ENCODE data around the gene IFI30. TPM values are rescaled to one million over a fixed set of nuclear protein-coding genes. Genes with fewer than 3 reads are reported as not detected.

IFI30 gene
- total RNA-seq, 1 donor = 23.1 TPM

DNA sequence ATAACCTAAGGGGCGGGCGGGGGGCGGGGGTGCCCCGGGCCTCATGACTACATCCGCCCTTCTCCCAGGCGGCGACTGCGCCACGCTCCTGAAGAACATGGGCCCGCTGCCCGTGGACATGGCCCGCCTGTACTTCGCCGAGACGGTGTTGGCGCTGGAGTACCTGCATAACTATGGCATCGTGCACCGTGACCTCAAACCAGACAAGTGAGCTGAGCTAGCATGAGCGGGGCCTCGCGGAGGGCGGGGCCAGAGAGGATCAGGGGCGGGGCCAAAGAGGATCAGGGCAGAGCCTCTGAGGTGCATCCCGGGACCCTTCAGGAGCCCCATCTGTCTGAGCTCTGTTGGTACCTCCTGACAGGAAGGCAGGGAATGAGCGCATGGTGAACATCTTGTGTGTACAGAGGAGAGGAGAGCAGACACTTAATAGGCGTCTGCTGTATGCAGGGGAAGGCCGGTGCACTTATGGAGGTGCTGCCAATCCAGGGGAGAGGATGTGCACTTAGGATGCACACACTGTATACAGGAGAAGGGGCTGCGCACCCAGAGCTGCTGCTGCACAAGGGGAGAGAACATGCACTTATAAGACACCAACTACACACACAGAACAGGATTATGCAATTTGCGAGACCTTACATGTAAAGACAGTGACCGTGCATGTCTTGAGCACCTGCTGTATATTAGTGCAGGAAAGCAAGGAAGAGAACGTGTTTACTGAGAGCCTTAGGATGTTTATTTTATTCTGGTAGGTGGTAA, 41.6 kb upstream of the IFI30 start:
- H3K4me3 ChIP-seq (ENCODE audit: low read depth, low read length) = no peak overlapping the region
- no peak for DNase-seq (ENCODE audit: low read depth)
- TF ChIP-seq, protein P1, sequence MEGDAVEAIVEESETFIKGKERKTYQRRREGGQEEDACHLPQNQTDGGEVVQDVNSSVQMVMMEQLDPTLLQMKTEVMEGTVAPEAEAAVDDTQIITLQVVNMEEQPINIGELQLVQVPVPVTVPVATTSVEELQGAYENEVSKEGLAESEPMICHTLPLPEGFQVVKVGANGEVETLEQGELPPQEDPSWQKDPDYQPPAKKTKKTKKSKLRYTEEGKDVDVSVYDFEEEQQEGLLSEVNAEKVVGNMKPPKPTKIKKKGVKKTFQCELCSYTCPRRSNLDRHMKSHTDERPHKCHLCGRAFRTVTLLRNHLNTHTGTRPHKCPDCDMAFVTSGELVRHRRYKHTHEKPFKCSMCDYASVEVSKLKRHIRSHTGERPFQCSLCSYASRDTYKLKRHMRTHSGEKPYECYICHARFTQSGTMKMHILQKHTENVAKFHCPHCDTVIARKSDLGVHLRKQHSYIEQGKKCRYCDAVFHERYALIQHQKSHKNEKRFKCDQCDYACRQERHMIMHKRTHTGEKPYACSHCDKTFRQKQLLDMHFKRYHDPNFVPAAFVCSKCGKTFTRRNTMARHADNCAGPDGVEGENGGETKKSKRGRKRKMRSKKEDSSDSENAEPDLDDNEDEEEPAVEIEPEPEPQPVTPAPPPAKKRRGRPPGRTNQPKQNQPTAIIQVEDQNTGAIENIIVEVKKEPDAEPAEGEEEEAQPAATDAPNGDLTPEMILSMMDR (IDR thresholded peaks at IDR 0.05; ENCODE audit: insufficient read depth, low read length) = no peak

DNA sequence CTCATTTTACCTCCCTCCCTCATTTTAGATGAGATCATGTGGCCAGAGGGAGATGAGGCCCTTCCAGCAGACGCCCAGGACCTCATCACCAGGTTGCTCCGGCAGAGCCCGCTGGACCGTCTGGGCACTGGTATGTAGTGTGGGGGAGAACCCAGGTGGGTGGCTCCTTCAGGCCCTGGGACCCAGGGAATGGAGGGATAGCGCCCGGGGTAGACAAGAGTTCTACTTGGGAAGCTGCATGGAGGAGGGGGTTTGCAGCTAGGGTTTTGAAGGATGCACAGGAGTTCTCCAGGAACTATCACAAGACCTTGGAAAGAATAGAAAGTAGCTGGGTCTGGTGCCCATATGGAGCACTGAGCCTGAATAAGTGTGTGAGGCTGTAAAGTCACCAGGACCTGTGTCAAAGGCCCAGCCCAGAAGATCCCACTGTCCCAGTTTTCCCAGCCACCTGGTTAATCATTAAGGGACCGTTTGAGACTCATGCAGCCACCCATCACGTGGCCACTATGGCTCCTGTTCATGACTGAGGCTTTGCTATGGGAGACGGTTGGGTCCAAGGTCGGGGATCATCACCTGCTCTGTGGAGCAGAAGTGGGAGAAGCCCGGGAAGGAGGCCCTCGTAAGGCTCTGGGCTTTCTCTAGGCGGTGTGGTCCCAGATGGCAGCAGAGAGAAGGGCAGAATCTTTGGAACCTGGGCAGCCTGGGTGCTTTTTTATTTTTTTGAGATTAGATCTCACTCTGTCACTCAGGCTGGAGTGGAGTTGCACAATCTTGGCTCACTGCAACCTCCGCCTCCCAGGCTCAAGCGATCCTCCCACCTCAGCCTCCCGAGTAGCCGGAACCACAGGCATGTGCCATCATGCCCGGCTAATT, 37.7 kb upstream of the IFI30 start:
- no peak for DNase-seq (ENCODE audit: low read depth)
- no peak overlapping the region for H3K4me3 ChIP-seq (ENCODE audit: low read depth, low read length)
- TF ChIP-seq, protein P1 (IDR thresholded peaks at IDR 0.05; ENCODE audit: insufficient read depth, low read length) = no peak

DNA sequence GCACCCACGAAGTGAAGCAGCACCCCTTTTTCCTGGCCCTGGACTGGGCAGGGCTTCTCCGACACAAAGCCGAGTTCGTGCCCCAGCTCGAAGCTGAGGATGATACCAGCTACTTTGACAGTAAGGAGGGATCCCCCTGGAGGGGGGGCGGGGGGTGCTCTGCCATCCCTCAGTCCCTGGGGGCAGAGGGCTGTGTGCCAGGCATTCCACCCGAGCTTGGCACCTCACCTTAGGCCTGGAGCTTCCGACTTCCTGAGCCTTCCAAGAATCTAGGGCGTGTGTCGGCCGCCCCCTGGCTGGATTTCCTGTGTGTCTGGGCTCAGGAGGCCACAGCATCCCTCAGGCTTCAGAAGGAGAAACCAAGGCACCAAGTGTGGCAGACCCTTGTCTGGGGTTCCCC, 36.4 kb upstream of the IFI30 start:
- TF ChIP-seq, protein P1 (IDR thresholded peaks at IDR 0.05; ENCODE audit: insufficient read depth, low read length) = no peak
- no peak for DNase-seq (ENCODE audit: low read depth)
- H3K4me3 ChIP-seq (ENCODE audit: low read depth, low read length) = no peak overlapping the region

DNA sequence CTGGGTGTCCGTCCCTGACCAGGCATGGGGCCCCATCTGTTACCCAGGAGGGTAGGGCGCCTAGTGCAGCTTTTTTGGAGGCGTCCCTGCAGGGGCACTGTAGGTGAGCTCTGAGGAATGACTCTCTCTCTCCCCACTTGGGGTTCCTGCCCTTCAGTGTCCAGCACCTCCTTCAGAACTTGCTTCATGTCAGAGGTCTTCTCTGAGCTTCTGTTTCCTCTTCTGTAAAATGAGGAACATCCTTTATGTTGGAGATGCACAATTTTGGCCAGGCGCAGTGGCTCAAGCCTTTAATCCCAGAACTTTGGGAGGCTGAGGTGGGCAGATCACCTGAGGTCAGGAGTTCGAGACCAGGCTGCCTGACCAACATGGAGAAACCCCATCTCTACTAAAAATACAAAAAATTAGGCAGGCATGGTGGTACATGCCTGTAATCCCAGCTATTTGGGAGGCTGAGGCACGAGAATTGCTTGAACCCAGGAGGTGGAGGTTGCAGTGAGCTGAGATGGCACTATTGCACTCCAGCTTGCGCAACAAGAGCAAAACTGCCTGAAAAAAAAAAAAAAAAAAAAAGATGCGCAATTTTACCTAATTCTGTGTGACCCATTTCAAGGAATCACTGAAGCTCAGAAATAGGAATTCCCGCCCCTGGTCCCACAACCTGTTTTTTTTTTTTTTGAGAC, 35.8 kb upstream of the IFI30 start:
- TF ChIP-seq, protein P1 (IDR thresholded peaks at IDR 0.05; ENCODE audit: insufficient read depth, low read length) = no peak
- no peak for DNase-seq (ENCODE audit: low read depth)

DNA sequence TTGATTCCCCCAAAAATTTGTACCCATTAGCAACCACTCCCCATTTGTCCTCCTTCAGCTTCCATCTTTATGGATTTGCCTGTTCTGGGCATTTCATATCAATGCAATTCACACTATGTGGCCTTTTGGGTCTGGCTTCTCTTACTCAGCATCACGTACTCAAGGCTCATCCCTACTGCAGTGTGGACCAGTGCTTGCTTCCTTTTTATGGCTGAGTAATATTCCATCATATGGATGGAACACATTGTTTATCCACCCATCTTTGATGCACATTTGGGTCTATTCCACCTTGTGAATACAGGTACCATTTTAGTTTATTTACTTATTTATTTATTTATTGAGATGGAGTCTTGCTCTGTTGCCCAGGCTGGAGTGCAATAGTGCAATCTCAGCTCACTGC, 33.1 kb upstream of the IFI30 start:
- no peak overlapping the region for H3K4me3 ChIP-seq (ENCODE audit: low read depth, low read length)
- no peak for DNase-seq (ENCODE audit: low read depth)
- TF ChIP-seq, protein P1 (IDR thresholded peaks at IDR 0.05; ENCODE audit: insufficient read depth, low read length) = no peak

More for the DNA sequence above, 35.8 kb upstream of the IFI30 start:
- H3K4me3 ChIP-seq (ENCODE audit: low read depth, low read length) = no peak overlapping the region

DNA sequence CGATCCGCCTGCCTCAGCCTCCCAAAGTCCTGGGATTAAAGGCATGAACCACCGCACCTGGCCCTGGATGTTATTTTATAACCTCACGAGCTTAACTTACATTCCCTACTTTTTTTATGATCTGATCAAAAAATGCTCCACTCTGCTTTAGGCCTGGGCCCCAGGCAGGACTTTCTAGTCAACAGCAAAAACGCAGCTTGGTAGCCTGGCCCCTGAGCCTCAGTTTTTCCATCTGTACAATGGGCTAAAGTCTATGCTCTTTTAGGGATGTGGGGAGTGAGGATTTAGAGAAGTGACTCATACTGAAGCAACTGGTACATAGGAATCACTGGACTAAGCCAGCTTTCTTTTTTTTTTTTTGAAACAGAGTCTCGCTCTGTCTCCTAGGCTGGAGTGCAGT, 32.6 kb upstream of the IFI30 start:
- TF ChIP-seq, protein P1 (IDR thresholded peaks at IDR 0.05; ENCODE audit: insufficient read depth, low read length) = no peak
- no peak for DNase-seq (ENCODE audit: low read depth)
- H3K4me3 ChIP-seq (ENCODE audit: low read depth, low read length) = no peak overlapping the region
